T-helper 17 cell (primary cell): Measurements from ENCODE around the gene SMCHD1. TPM values are rescaled to one million over a fixed set of nuclear protein-coding genes. Genes with fewer than 3 reads are reported as not detected.

Experiments
- total RNA-seq, 4 donors: library from RNA in 2 of 4; stranded (reverse) in 2 of 4; gene quantifications; one replicate each; pipeline ENCODE4 v1.2.3 and lab custom pipeline; 2022 to 2026

SMCHD1 gene
- total RNA-seq, 2 donors from 2014 or later, result 288 to 316 TPM

Other genes starting within 250 kb of the SMCHD1 start
- gene METTL4, start 84.2 kb upstream of the SMCHD1 start, total RNA-seq, result 10 to 100 TPM; 13.7 to 14.1 TPM
- 1 to 10 TPM; 8.2 to 9.6 TPM for gene NDC80, start 84.2 kb upstream of the SMCHD1 start, total RNA-seq
- gene EMILIN2, start 191.3 kb downstream of the SMCHD1 start, total RNA-seq, result 1 to 10 TPM; 5.8 to 9.9 TPM